ENCODE results near the gene ZNF785. TPM values are rescaled to one million over a fixed set of nuclear protein-coding genes. Genes with fewer than 3 reads are reported as not detected.
A peak's percentile ranks its signal among the peaks of the same experiment; 100 is the strongest.
"Not testable (repeated sequence)": the region's sequence is repeated elsewhere in the genome, so short reads cannot be mapped to it uniquely, and the experiment has no call there.

Gene ZNF785
- total RNA-seq, 1 donor from 2014 or later, result 22.8 TPM

GRCh38 chr16:30551781-30552180, 33.7 kb downstream of the ZNF785 start:
- H3K27me3 Mint-ChIP-seq, result no peaks in the 10 kb centered on the region
- ChIA-PET POLR2A (no interaction called here), CTCF (interaction anchor here (1.4 kb wide), 1 partner anchor 10 kb away, joined by 3 read pairs; no protein-coding TSS in a partner anchor)
- DNase-seq (no peak), ATAC-seq (ENCODE audit: low read depth) (no peak)
- peaks cover 16% of the 10 kb centered on the region for H3K4me1 Mint-ChIP-seq
- H3K9me3 Mint-ChIP-seq, result no peaks in the 10 kb centered on the region
- no peak for TF ChIP-seq CTCF (IDR thresholded peaks at IDR 0.05)
- peaks cover 31% of the 10 kb centered on the region for H3K36me3 Mint-ChIP-seq (ENCODE audit: low read depth)
- no peak overlapping the region for H3K4me3 Mint-ChIP-seq
- intact Hi-C loops (cut with micrococcal nuclease), result loop anchor here (10.0 kb wide), 1 partner anchor 373 kb away; the partner anchor contains the start of gene FBXL19
- H3K27ac Mint-ChIP-seq, result peak overlapping the region; percentile 11

- H3K36me3 Mint-ChIP-seq (ENCODE audit: low read depth), result peaks cover 8% of the 10 kb centered on the region
- POLR2A ChIA-PET, result interaction anchor here (0.7 to 1.9 kb wide), 3 partner anchors 14 to 142 kb away, joined by 3 to 7 read pairs (median 3); partner anchors contain the start of gene ZNF747
- DNase-seq (no peak), ATAC-seq (ENCODE audit: low read depth) (no peak)
- no peak for TF ChIP-seq CTCF (IDR thresholded peaks at IDR 0.05)
- intact Hi-C loops (cut with micrococcal nuclease), result no loop called here
- peaks cover 8% of the 10 kb centered on the region for H3K4me1 Mint-ChIP-seq
- CTCF ChIA-PET, result no interaction called here
- no peaks in the 10 kb centered on the region for H3K9me3 Mint-ChIP-seq
- H3K4me3 Mint-ChIP-seq, result no peak overlapping the region
- H3K27ac Mint-ChIP-seq, result no peak overlapping the region
- no peaks in the 10 kb centered on the region for H3K27me3 Mint-ChIP-seq
These were observed 36.9 kb downstream of the ZNF785 start for GRCh38 chr16:30548416-30549253.

GRCh38 chr16:30546115-30546514, 39.4 kb downstream of the ZNF785 start:
- POLR2A ChIA-PET, result no interaction called here
- H3K4me3 Mint-ChIP-seq, result no peak overlapping the region
- H3K9me3 Mint-ChIP-seq, result no peaks in the 10 kb centered on the region
- no peaks in the 10 kb centered on the region for H3K36me3 Mint-ChIP-seq (ENCODE audit: low read depth)
- intact Hi-C loops (cut with micrococcal nuclease), result no loop called here
- ATAC-seq (ENCODE audit: low read depth), result no peak
- CTCF ChIA-PET, result no interaction called here
- no peak for DNase-seq
- no peaks in the 10 kb centered on the region for H3K4me1 Mint-ChIP-seq
- H3K27ac Mint-ChIP-seq, result no peak overlapping the region
- no peak for TF ChIP-seq CTCF (IDR thresholded peaks at IDR 0.05)
- H3K27me3 Mint-ChIP-seq, result no peaks in the 10 kb centered on the region

GRCh38 chr16:30543067-30543466, 42.4 kb downstream of the ZNF785 start:
- H3K9me3 Mint-ChIP-seq, result no peaks in the 10 kb centered on the region
- DNase-seq (no peak), ATAC-seq (ENCODE audit: low read depth) (no peak)
- H3K36me3 Mint-ChIP-seq (ENCODE audit: low read depth), result no peaks in the 10 kb centered on the region
- H3K4me3 Mint-ChIP-seq, result no peak overlapping the region
- H3K4me1 Mint-ChIP-seq, result peaks cover 6% of the 10 kb centered on the region
- no peaks in the 10 kb centered on the region for H3K27me3 Mint-ChIP-seq
- no peak for TF ChIP-seq CTCF (IDR thresholded peaks at IDR 0.05)
- intact Hi-C loops (cut with micrococcal nuclease), result no loop called here
- ChIA-PET CTCF (no interaction called here), POLR2A (interaction anchor here (1.2 kb wide), 1 partner anchor 14 kb away, joined by 4 read pairs; the partner anchor contains the start of gene ZNF764)
- no peak overlapping the region for H3K27ac Mint-ChIP-seq

GRCh38 chr16:30541502-30542329, 43.8 kb downstream of the ZNF785 start:
- CTCF ChIA-PET, result interaction anchor here (1.0 kb wide), 1 partner anchor 10 kb away, joined by 3 read pairs; no protein-coding TSS in a partner anchor
- intact Hi-C loops (cut with micrococcal nuclease), result no loop called here
- H3K27ac Mint-ChIP-seq, result no peak overlapping the region
- ATAC-seq (ENCODE audit: low read depth), result no peak
- TF ChIP-seq CTCF (IDR thresholded peaks at IDR 0.05), result no peak
- no peaks in the 10 kb centered on the region for H3K9me3 Mint-ChIP-seq
- H3K36me3 Mint-ChIP-seq (ENCODE audit: low read depth), result peaks cover 8% of the 10 kb centered on the region
- no peaks in the 10 kb centered on the region for H3K27me3 Mint-ChIP-seq
- peaks cover 7% of the 10 kb centered on the region for H3K4me1 Mint-ChIP-seq
- POLR2A ChIA-PET, result interaction anchor here (1.7 kb wide), 1 partner anchor 124 kb away, joined by 3 read pairs; no protein-coding TSS in a partner anchor
- no peak for DNase-seq
- no peak overlapping the region for H3K4me3 Mint-ChIP-seq

- ChIA-PET POLR2A (interaction anchor here (1.7 kb wide), 1 partner anchor 123 kb away, joined by 3 read pairs; no protein-coding TSS in a partner anchor), CTCF (interaction anchor here (1.0 kb wide), 1 partner anchor 11 kb away, joined by 3 read pairs; no protein-coding TSS in a partner anchor)
- H3K9me3 Mint-ChIP-seq; intact Hi-C loops (cut with micrococcal nuclease); DNase-seq; H3K36me3 Mint-ChIP-seq (ENCODE audit: low read depth); H3K27ac Mint-ChIP-seq; H3K27me3 Mint-ChIP-seq; H3K4me3 Mint-ChIP-seq; ATAC-seq (ENCODE audit: low read depth): not testable (repeated sequence)
- H3K4me1 Mint-ChIP-seq, result peaks cover 13% of the 10 kb centered on the region
These were observed 44.5 kb downstream of the ZNF785 start for GRCh38 chr16:30540916-30541464.
